PC-3 (cell line): ENCODE results near the gene KCNJ11. TPM values are rescaled to one million over a fixed set of nuclear protein-coding genes. Genes with fewer than 3 reads are reported as not detected.

Source experiments
- ATAC-seq: fragments of 200-7000 bp; cut with Tn5 transposase; 2 replicates; pipeline ENCODE4 v1.9.1; 2020; ENCODE audit warnings: mild to moderate bottlenecking, moderate library complexity
- BruUV-seq: library from RNA; stranded (reverse); fragments of 400-500 nt; replicated peaks from 2 replicates; lab custom pipeline; 2021; lab: Mats Ljungman, UMichigan
- CTCF ChIA-PET: fragments of 300-600 bp; sonication (Branson Sonifier 250); formaldehyde crosslinking; loops from one replicate; lab custom pipeline; 2022; ENCODE audit warnings: antibody characterized with exemption; lab: Charles Lee
- POLR2A ChIA-PET: fragments of 300-600 bp; sonication (Branson Sonifier 250); formaldehyde crosslinking; loops from one replicate; lab custom pipeline; 2022; ENCODE audit warnings: antibody characterized with exemption; ENCODE audit not compliant: unreplicated experiment; lab: Charles Lee
- DNase-seq: peaks from one replicate; pipeline ENCODE4 v3.0.0-alpha.2; 2015
- H2AFZ ChIP-seq: fragments of 300-600 bp; sonication (generic); 2 replicates; pipeline ENCODE4 v1.6.0; 2016; ENCODE audit warnings: antibody characterized with exemption, low read length
- H3F3A ChIP-seq: fragments of 300-600 bp; sonication (generic); one replicate; pipeline ENCODE4 v1.6.0; 2017; ENCODE audit warnings: antibody characterized with exemption, low read length, control low read depth, mild to moderate bottlenecking; ENCODE audit not compliant: unreplicated experiment
- H3K27ac ChIP-seq: fragments of 300-600 bp; sonication (generic); 2 replicates; pipeline ENCODE4 v1.5.1; 2016; ENCODE audit warnings: mild to moderate bottlenecking, low read length
- H3K27me3 ChIP-seq: fragments of 300-600 bp; sonication (generic); 2 replicates; pipeline ENCODE4 v1.6.1; 2016; ENCODE audit warnings: low read length, mixed read lengths
- H3K36me3 ChIP-seq: fragments of 300-600 bp; sonication (generic); 2 replicates; pipeline ENCODE4 v1.6.1; 2016; ENCODE audit warnings: low read depth, mixed run types, low read length, mixed read lengths
- H3K4me1 ChIP-seq: fragments of 300-600 bp; sonication (generic); 2 replicates; pipeline ENCODE4 v1.5.1; 2016; ENCODE audit warnings: low read length; ENCODE audit not compliant: insufficient read depth
- H3K4me2 ChIP-seq: fragments of 300-600 bp; sonication (generic); 2 replicates; pipeline ENCODE4 v1.6.0; 2016; ENCODE audit warnings: low read length
- H3K4me3 ChIP-seq: fragments of 300-600 bp; sonication (generic); 2 replicates; pipeline ENCODE4 v1.5.1; 2016; ENCODE audit warnings: mild to moderate bottlenecking, low read length, mixed read lengths
- H3K79me2 ChIP-seq: fragments of 300-600 bp; sonication (generic); 2 replicates; pipeline ENCODE4 v1.6.1; 2017; ENCODE audit warnings: low read length, mixed read lengths
- H3K9ac ChIP-seq: fragments of 300-600 bp; sonication (generic); 2 replicates; pipeline ENCODE4 v1.6.0; 2016; ENCODE audit warnings: mild to moderate bottlenecking, low read length
- H3K9me2 ChIP-seq: fragments of 300-600 bp; sonication (generic); replicated peaks from 2 replicates; pipeline ENCODE4 v1.6.1; 2016; ENCODE audit warnings: mixed run types, low read length, mixed read lengths
- H3K9me3 ChIP-seq: fragments of 300-600 bp; sonication (generic); 2 replicates; pipeline ENCODE4 v1.6.1; 2016; ENCODE audit warnings: low read length, mixed read lengths
- H4K20me1 ChIP-seq: fragments of 300-600 bp; sonication (generic); 2 replicates; pipeline ENCODE4 v1.6.1; 2016; ENCODE audit warnings: low read length, mixed read lengths
- EZH2 ChIP-seq: fragments of 300-600 bp; sonication (generic); IDR thresholded peaks from one replicate; pipeline ENCODE4 v1.6.1; 2017; ENCODE audit warnings: antibody characterized with exemption, mild to moderate bottlenecking, low read length; ENCODE audit not compliant: unreplicated experiment
- EZH2phosphoT487 ChIP-seq: fragments of 300-600 bp; sonication (generic); IDR thresholded peaks from 2 replicates; pipeline ENCODE4 v1.6.1; 2018; ENCODE audit warnings: mild to moderate bottlenecking, antibody characterized with exemption, low read length, borderline replicate concordance
- intact Hi-C: fragments of 100-400 bp; cut with micrococcal nuclease; formaldehyde crosslinking; loops from 2 replicates; pipeline ENCODE4 v1.9.0; 2023
- total RNA-seq: library from RNA; depleted of rRNA; stranded (reverse); fragments of >200 nt; gene quantifications from 2 replicates; pipeline ENCODE4 v1.2.3, GENCODE V29; 2014; rRNA removed
- TF ChIP-seq, protein P1 (sequence below): fragments of 300-600 bp; sonication (generic); conservative IDR thresholded peaks from 2 replicates; pipeline ENCODE4 v1.5.1; 2017; ENCODE audit warnings: antibody characterized with exemption, low read depth, mild to moderate bottlenecking, low read length

The KCNJ11 gene
- total RNA-seq, 1 experiment from 2014 or later: 0.98 TPM

GRCh38 chr11:17343257-17343656, 45.2 kb downstream of the KCNJ11 start:
- Histone ChIP-seq H2AFZ (no peak overlapping the region), H3K4me1 (peaks cover 7% of the 10 kb centered on the region), H3K79me2 (no peaks in the 10 kb centered on the region), H3K4me3 (no peak overlapping the region), H3K9me3 (no peaks in the 10 kb centered on the region), H3K27ac (no peak overlapping the region), H4K20me1 (no peaks in the 10 kb centered on the region), H3K9me2 (no peaks in the 10 kb centered on the region), H3K27me3 (no peaks in the 10 kb centered on the region), H3F3A (no peaks in the 10 kb centered on the region), H3K4me2 (no peak overlapping the region), H3K9ac (no peak overlapping the region), H3K36me3 (no peaks in the 10 kb centered on the region)
- DNase-seq (no peak), ATAC-seq (no peak)
- POLR2A ChIA-PET: no interaction called here
- CTCF ChIA-PET: no interaction called here
- intact Hi-C loops: no loop called here
- no peak for TF ChIP-seq EZH2phosphoT487
- TF ChIP-seq, protein P1, sequence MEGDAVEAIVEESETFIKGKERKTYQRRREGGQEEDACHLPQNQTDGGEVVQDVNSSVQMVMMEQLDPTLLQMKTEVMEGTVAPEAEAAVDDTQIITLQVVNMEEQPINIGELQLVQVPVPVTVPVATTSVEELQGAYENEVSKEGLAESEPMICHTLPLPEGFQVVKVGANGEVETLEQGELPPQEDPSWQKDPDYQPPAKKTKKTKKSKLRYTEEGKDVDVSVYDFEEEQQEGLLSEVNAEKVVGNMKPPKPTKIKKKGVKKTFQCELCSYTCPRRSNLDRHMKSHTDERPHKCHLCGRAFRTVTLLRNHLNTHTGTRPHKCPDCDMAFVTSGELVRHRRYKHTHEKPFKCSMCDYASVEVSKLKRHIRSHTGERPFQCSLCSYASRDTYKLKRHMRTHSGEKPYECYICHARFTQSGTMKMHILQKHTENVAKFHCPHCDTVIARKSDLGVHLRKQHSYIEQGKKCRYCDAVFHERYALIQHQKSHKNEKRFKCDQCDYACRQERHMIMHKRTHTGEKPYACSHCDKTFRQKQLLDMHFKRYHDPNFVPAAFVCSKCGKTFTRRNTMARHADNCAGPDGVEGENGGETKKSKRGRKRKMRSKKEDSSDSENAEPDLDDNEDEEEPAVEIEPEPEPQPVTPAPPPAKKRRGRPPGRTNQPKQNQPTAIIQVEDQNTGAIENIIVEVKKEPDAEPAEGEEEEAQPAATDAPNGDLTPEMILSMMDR: no peak
- TF ChIP-seq EZH2: no peak
- BruUV-seq: no TSS peak

Other genes starting within 250 kb of the KCNJ11 start
- gene PIK3C2A, start 180.7 kb downstream of the KCNJ11 start, total RNA-seq: 30.1 and 35.0 TPM in 2 replicates
- gene NUCB2, start 111.9 kb downstream of the KCNJ11 start, total RNA-seq: 23.4 and 27.6 TPM in 2 replicates
- gene NCR3LG1, start 36.9 kb downstream of the KCNJ11 start, total RNA-seq: 1.3 and 1.6 TPM in 2 replicates
- not detected in 2 replicates for gene ABCC8, start 88.2 kb upstream of the KCNJ11 start, total RNA-seq
- not detected in 2 replicates for gene USH1C, start 155.8 kb upstream of the KCNJ11 start, total RNA-seq
- gene OTOG, start 158.6 kb upstream of the KCNJ11 start, total RNA-seq: not detected in 2 replicates